G401.6 (cell line): ENCODE data around the gene NOTCH2.

Experiments used
- FAIRE-seq: peaks from 2 replicates; lab custom pipeline; 2012; peaks lifted over from hg19 to GRCh38; lab: Jason Lieb, UNC

NOTCH2 gene

GRCh38 chr1:119971710-119972570, 97.5 kb downstream of the NOTCH2 start:
- FAIRE-seq, result no peak

- no peak for FAIRE-seq
Measured at GRCh38 chr1:119968601-119969000, 100.9 kb downstream of the NOTCH2 start.

GRCh38 chr1:119968068-119968492, 101.4 kb downstream of the NOTCH2 start:
- FAIRE-seq, result no peak

GRCh38 chr1:119966681-119967080, 102.8 kb downstream of the NOTCH2 start:
- FAIRE-seq, result no peak

GRCh38 chr1:119966020-119966419, 103.4 kb downstream of the NOTCH2 start:
- FAIRE-seq, result no peak

- FAIRE-seq, result no peak
Measured at GRCh38 chr1:119964673-119965363, 104.6 kb downstream of the NOTCH2 start.

GRCh38 chr1:119962296-119962968, 107.0 kb downstream of the NOTCH2 start:
- no peak for FAIRE-seq

- FAIRE-seq, result peak; percentile 69
Measured at GRCh38 chr1:119960501-119960900, 109.0 kb downstream of the NOTCH2 start.

- no peak for FAIRE-seq
Measured at GRCh38 chr1:119959268-119960220, 109.9 kb downstream of the NOTCH2 start.

GRCh38 chr1:119958223-119958622, 111.2 kb downstream of the NOTCH2 start:
- no peak for FAIRE-seq

- no peak for FAIRE-seq
Measured at GRCh38 chr1:119956306-119956705, 113.2 kb downstream of the NOTCH2 start.

- FAIRE-seq, result no peak
Measured at GRCh38 chr1:119954476-119955422, 114.7 kb downstream of the NOTCH2 start.

GRCh38 chr1:119953266-119953998, 116.0 kb downstream of the NOTCH2 start:
- FAIRE-seq, result no peak

- FAIRE-seq, result no peak
Measured at GRCh38 chr1:119952496-119952895, 117.0 kb downstream of the NOTCH2 start.

- FAIRE-seq, result peak; percentile 78
Measured at GRCh38 chr1:119948342-119949214, 120.9 kb downstream of the NOTCH2 start.

GRCh38 chr1:119947468-119947867, 122.0 kb downstream of the NOTCH2 start:
- no peak for FAIRE-seq

GRCh38 chr1:119946724-119947123, 122.7 kb downstream of the NOTCH2 start:
- FAIRE-seq, result peak; percentile 40

- FAIRE-seq, result no peak
Measured at GRCh38 chr1:119943216-119943615, 126.2 kb downstream of the NOTCH2 start.

- no peak for FAIRE-seq
Measured at GRCh38 chr1:119941392-119941791, 128.1 kb downstream of the NOTCH2 start.
